Transverse colon (tissue), 4 donors: ENCODE data around the gene FAM149B1. TPM values are rescaled to one million over a fixed set of nuclear protein-coding genes. Genes with fewer than 3 reads are reported as not detected.
A peak's percentile ranks its signal among the peaks of the same experiment; 100 is the strongest.

Source experiments
- DNase-seq: peaks from one replicate; pipeline ENCODE4 v3.0.0-alpha.2; 2019
- H3K27ac ChIP-seq, 4 donors: fragments of 200-600 bp; sonication (generic); 2 replicates each; pipeline ENCODE4 v1.5.1; 2016 to 2018; ENCODE audit warnings: inconsistent platforms in 4 of 4
- H3K27me3 ChIP-seq: fragments of 200-600 bp; sonication (generic); 2 replicates; pipeline ENCODE4 v1.5.1; 2017; ENCODE audit warnings: inconsistent platforms
- H3K36me3 ChIP-seq, 4 donors: fragments of 200-600 bp; sonication (generic); 2 replicates each; pipeline ENCODE4 v1.5.1; 2017 to 2019; ENCODE audit warnings: inconsistent platforms in 4 of 4
- H3K4me1 ChIP-seq, 4 donors: fragments of 200-600 bp; sonication (generic); 2 replicates each; pipeline ENCODE4 v1.5.1; 2017 to 2020; ENCODE audit warnings: inconsistent platforms in 4 of 4
- H3K4me3 ChIP-seq, 4 donors: fragments of 200-600 bp; sonication (generic); 1 replicate in 1 of 4; 2 replicates in 3 of 4; pipeline versions ENCODE4 v1.5.1 to v1.6.1; 2017 to 2019; ENCODE audit warnings: inconsistent platforms in 4 of 4
- H3K9me3 ChIP-seq, 2 donors: fragments of 200-600 bp; sonication (generic); 2 replicates each; pipeline ENCODE4 v1.5.1; 2017 to 2019; ENCODE audit warnings: inconsistent platforms in 2 of 2
- EP300 ChIP-seq: sonication (generic); formaldehyde crosslinking; IDR thresholded peaks from one replicate; pipeline ENCODE4 v1.6.1; 2017; ENCODE audit warnings: antibody characterized with exemption, low read depth
- POLR2A ChIP-seq: fragments of 450-650 bp; IDR thresholded peaks from one replicate; pipeline ENCODE4 v1.6.1; 2016; ENCODE audit warnings: antibody characterized with exemption, mild to moderate bottlenecking, moderate library complexity
- POLR2AphosphoS5 ChIP-seq, 3 donors: sonication (generic); formaldehyde crosslinking; IDR thresholded peaks; one replicate each; pipeline ENCODE4 v1.6.1; 2016; ENCODE audit warnings: antibody characterized with exemption in 3 of 3
- WGBS, 2 donors: methylation state at CpG; one replicate each; pipeline ENCODE4 v1.1.5; 2018; ENCODE audit warnings: low coverage in 1 of 2; 5-methylcytosine and 5-hydroxymethylcytosine counted together
- in situ Hi-C, 4 donors: fragments of 200-750 bp; cut with MboI; loops; one replicate each; pipeline versions ENCODE4 v1.15.0 to v1.15.1; 2017; ENCODE audit warnings: low sequenced_read_pairs in 3 of 4, low pct_ligation_motif_present in 1 of 4, low pct_unique_long_range_greater_than_20kb in 1 of 4
- intact Hi-C: fragments of 100-400 bp; cut with DNase I; formaldehyde crosslinking; loops from one replicate; pipeline ENCODE4 v1.15.1; 2023; ENCODE audit warnings: low total_unique reads
- total RNA-seq, 4 donors: library from RNA; depleted of rRNA; stranded (reverse); fragments of >200 nt; gene quantifications; one replicate each; pipeline ENCODE4 v1.1.0, GENCODE V29; 2016
- TF ChIP-seq, protein P1 (sequence below), 5 experiments: fragments of 200-600 bp in 3 of 5; fragments of 450-650 bp in 2 of 5; sonication (generic) in 3 of 5; IDR thresholded peaks; 1 replicate in 2 of 5; 2 replicates in 3 of 5; pipeline ENCODE4 v1.5.1; 2016 to 2017; ENCODE audit warnings: antibody characterized with exemption in 5 of 5, inconsistent platforms in 3 of 5, mild to moderate bottlenecking in 2 of 5, moderate library complexity in 1 of 5

The FAM149B1 gene
- 10 to 100 TPM in 3 of 4 donors, 1 to 10 TPM in 1; 9.7 to 32.0 (median 17.3) TPM for total RNA-seq

DNA sequence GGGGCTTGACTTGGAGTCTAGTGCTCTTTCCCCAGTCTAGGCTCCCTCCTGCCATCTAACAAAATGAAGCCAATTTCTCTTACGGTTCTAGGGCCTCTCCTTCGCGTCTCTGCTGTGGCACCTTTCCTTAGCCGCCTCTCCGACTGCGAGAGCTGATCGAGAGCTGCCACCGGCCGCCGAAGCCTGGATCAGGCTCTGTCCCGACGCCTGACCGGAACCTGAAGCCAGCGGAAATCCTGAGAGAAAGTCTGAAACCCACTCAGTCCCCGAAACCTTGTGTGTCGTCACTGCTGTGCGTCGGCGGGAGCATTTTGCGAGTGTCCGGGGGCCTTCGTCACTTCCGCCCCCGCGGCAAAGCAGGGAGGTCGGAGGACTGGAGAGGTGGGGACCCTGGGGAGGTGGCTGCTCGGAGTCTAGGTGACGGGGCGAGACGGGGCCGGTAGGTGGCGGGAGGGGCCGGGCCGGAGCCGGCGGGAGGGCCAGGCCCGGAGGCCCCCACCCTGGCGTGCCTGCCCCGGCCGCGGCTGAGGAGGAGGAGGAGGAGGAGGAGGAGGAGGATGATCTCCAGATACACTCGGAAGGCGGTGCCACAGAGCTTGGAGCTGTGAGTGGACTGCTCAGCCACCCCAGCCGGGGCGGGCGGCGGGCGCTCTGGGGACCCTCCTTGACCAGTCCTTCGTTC is at the start of gene FAM149B1, which contains the start of gene ECD:
Gene FAM149B1 (plus strand): TSS at position 337 of the 682 bp plus-strand sequence. CDS start 221 bp downstream, at position 558.
Gene ECD (minus strand): TSS at position 226 of the 682 bp plus-strand sequence. CDS start 4,071 bp downstream, outside the sequence.
- WGBS, 2 donors: 1% methylated on average over 35 of the region's 49 CpGs; no CpG with 5 or more reads in 1 of the 2 donors
- in situ Hi-C loops: loop anchor here in 2 of 4 donors (10.0 to 25.0 kb wide), 3 partner anchors 63 to 806 kb away; partner anchors contain the start of genes DNAJB12 (in 1 of the 2) and P4HA1 (in 1 of the 2)

DNA sequence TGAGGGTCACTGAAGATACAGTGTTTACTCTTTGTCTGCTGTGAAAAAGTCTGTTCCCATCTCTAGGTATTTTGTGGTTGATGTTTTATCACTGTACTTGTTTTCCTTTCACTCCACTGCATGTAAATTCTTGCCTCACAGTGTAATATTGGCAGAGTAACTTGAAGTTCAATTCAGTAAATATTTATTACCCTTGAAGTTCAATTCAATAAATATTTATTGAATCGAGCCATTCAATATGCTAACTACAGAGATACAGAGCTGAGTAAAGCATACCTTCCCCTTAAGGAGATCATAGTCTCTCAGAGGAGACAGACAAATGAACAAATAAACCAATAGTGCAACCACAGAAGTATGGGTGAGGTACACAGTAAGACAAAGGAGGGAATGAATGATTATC is 48.5 kb upstream of the FAM149B1 start:
- TF ChIP-seq, protein P1, sequence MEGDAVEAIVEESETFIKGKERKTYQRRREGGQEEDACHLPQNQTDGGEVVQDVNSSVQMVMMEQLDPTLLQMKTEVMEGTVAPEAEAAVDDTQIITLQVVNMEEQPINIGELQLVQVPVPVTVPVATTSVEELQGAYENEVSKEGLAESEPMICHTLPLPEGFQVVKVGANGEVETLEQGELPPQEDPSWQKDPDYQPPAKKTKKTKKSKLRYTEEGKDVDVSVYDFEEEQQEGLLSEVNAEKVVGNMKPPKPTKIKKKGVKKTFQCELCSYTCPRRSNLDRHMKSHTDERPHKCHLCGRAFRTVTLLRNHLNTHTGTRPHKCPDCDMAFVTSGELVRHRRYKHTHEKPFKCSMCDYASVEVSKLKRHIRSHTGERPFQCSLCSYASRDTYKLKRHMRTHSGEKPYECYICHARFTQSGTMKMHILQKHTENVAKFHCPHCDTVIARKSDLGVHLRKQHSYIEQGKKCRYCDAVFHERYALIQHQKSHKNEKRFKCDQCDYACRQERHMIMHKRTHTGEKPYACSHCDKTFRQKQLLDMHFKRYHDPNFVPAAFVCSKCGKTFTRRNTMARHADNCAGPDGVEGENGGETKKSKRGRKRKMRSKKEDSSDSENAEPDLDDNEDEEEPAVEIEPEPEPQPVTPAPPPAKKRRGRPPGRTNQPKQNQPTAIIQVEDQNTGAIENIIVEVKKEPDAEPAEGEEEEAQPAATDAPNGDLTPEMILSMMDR (IDR thresholded peaks at IDR 0.05): no peak
- TF ChIP-seq POLR2AphosphoS5 (IDR thresholded peaks at IDR 0.05): no peak
- TF ChIP-seq EP300: no peak
- WGBS, 2 donors: 73 to 76% methylated on average over 1 of the region's 1 CpG
- Histone ChIP-seq H3K9me3 (no peaks in the 10 kb centered on the region), H3K4me1 (no peaks in the 10 kb centered on the region), H3K4me3 (no peak overlapping the region), H3K36me3 (peaks cover 0 to 4% (median 2%) of the 10 kb centered on the region in 4 donors), H3K27ac (no peak overlapping the region), H3K27me3 (no peaks in the 10 kb centered on the region)
- DNase-seq: no peak
- intact Hi-C loops (no loop called here), in situ Hi-C loops (no loop called here)

More for the DNA sequence above, at the start of gene FAM149B1, which contains the start of gene ECD:
- H3K36me3 ChIP-seq: peaks cover 0 to 9% (median 2%) of the 10 kb centered on the region in 4 donors
- DNase-seq: peak; percentile 95
- no peaks in the 10 kb centered on the region for H3K27me3 ChIP-seq
- peak within 1 kb of the TSS; percentile 96 to 99 (median 96) for H3K27ac ChIP-seq
- no peaks in the 10 kb centered on the region for H3K9me3 ChIP-seq
- TF ChIP-seq EP300: no peak
- peak; percentile 96 for TF ChIP-seq POLR2A
- peak; percentile 97 to 98 (median 97) for TF ChIP-seq POLR2AphosphoS5 (IDR thresholded peaks at IDR 0.05)
- TF ChIP-seq, protein P1 (IDR thresholded peaks at IDR 0.05): peak in 3 of 5 experiments; percentile 25 to 44 (median 26)
- peaks cover 11 to 49% (median 19%) of the 10 kb centered on the region in 4 donors for H3K4me1 ChIP-seq
- peak within 1 kb of the TSS; percentile 76 to 94 (median 88) for H3K4me3 ChIP-seq
- intact Hi-C loops: loop anchor here (5.0 kb wide), 1 partner anchor 1381 kb away; no protein-coding TSS in a partner anchor

DNA sequence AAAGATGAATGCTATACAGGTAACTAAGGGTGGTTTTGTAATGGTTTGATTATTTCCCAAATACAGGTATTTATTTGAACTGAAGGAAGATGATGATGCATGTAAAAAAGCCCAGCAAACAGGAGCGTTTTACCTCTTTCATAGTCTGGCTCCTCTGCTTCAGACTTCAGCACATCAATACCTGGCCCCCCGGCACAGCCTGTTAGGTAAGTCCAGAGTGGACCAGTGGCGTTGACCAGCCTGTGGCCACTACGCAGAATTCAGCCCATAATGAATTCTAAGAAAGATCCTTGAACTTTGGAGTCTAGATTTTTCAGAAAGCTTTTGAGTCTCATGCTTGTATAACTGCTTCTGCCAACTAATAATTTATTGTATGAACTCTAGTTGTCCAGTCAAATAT is 48.0 kb upstream of the FAM149B1 start:
- H3K4me3 ChIP-seq: no peak overlapping the region
- no peak for DNase-seq
- 93 to 100% methylated on average over 1 to 4 of the region's 4 CpGs for WGBS, 2 donors
- no peaks in the 10 kb centered on the region for H3K27me3 ChIP-seq
- no peaks in the 10 kb centered on the region for H3K9me3 ChIP-seq
- in situ Hi-C loops: no loop called here
- H3K27ac ChIP-seq: no peak overlapping the region
- H3K36me3 ChIP-seq: peaks cover 0 to 4% (median 2%) of the 10 kb centered on the region in 4 donors
- TF ChIP-seq POLR2A: no peak
- TF ChIP-seq EP300: no peak
- TF ChIP-seq, protein P1 (IDR thresholded peaks at IDR 0.05): no peak
- no peak for TF ChIP-seq POLR2AphosphoS5 (IDR thresholded peaks at IDR 0.05)
- no peaks in the 10 kb centered on the region for H3K4me1 ChIP-seq
- intact Hi-C loops: no loop called here

DNA sequence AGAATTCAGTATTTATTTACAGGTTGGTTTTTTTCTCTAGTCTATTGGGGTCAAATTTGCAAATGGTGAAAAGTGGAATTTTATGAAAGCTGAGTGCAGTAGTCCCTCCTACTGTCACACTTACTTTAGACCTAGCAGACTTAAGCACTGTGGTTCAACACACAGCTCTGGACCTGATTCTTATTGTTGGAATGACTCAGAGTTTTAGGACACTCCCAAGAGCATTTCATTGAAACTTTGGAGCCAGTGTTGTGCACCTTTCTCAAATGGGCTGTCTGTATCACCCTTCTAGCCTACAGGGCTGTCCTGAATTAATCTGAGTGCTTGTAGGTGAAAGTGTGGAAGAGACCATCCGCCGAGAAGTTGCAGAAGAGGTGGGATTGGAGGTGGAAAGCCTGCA is 41.6 kb upstream of the FAM149B1 start:
- Histone ChIP-seq H3K4me3 (no peak overlapping the region), H3K9me3 (no peaks in the 10 kb centered on the region), H3K4me1 (no peaks in the 10 kb centered on the region), H3K27me3 (no peaks in the 10 kb centered on the region), H3K36me3 (peaks cover 0 to 32% (median 9%) of the 10 kb centered on the region in 4 donors), H3K27ac (no peak overlapping the region)
- intact Hi-C loops: no loop called here
- in situ Hi-C loops: no loop called here
- no peak for DNase-seq
- TF ChIP-seq, protein P1 (IDR thresholded peaks at IDR 0.05): no peak
- TF ChIP-seq POLR2A (no peak), EP300 (no peak), POLR2AphosphoS5 (IDR thresholded peaks at IDR 0.05) (no peak)
- 93 to 97% methylated on average over 2 of the region's 2 CpGs for WGBS, 2 donors
